Stimulated activated naive B cell treated with anti-CD40 and anti-IgM and Interleukin-4, amounts not matched to agents 10 μg/mL and 1 μg/mL and 100 μg/mL, for 72 hours (primary cell): ENCODE results near the gene FRS2.

ENCODE experiments used
- ATAC-seq, 2 donors: fragments of 150-1000 bp; cut with Tn5 transposase; replicated peaks; 2 replicates each; pipeline ENCODE4 v1.10.0; 2021; ENCODE audit warnings: moderate library complexity in 1 of 2
- DNase-seq: peaks from one replicate; pipeline ENCODE4 v3.0.0; 2021
- H3K27ac Mint-ChIP-seq: one replicate; pipeline ENCODE4 v1.8.0; 2022; ENCODE audit warnings: mild to moderate bottlenecking, mixed read lengths
- H3K27me3 Mint-ChIP-seq, 2 donors: one replicate each; pipeline ENCODE4 v1.8.0; 2022; ENCODE audit warnings: mixed read lengths in 2 of 2
- H3K36me3 Mint-ChIP-seq, 2 donors: one replicate each; pipeline ENCODE4 v1.8.0; 2022; ENCODE audit warnings: mixed read lengths in 2 of 2, mild to moderate bottlenecking in 1 of 2
- H3K4me1 Mint-ChIP-seq, 2 donors: one replicate each; pipeline ENCODE4 v1.8.0; 2022; ENCODE audit warnings: mixed read lengths in 2 of 2, mild to moderate bottlenecking in 1 of 2
- H3K4me3 Mint-ChIP-seq, 2 donors: one replicate each; pipeline ENCODE4 v1.8.0; 2022; ENCODE audit warnings: mild to moderate bottlenecking in 2 of 2, mixed read lengths in 2 of 2, moderate library complexity in 1 of 2
- H3K9me3 Mint-ChIP-seq, 2 donors: one replicate each; pipeline ENCODE4 v1.8.0; 2022; ENCODE audit warnings: mixed read lengths in 2 of 2, mild to moderate bottlenecking in 1 of 2

The FRS2 gene, protein sequence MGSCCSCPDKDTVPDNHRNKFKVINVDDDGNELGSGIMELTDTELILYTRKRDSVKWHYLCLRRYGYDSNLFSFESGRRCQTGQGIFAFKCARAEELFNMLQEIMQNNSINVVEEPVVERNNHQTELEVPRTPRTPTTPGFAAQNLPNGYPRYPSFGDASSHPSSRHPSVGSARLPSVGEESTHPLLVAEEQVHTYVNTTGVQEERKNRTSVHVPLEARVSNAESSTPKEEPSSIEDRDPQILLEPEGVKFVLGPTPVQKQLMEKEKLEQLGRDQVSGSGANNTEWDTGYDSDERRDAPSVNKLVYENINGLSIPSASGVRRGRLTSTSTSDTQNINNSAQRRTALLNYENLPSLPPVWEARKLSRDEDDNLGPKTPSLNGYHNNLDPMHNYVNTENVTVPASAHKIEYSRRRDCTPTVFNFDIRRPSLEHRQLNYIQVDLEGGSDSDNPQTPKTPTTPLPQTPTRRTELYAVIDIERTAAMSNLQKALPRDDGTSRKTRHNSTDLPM

DNA sequence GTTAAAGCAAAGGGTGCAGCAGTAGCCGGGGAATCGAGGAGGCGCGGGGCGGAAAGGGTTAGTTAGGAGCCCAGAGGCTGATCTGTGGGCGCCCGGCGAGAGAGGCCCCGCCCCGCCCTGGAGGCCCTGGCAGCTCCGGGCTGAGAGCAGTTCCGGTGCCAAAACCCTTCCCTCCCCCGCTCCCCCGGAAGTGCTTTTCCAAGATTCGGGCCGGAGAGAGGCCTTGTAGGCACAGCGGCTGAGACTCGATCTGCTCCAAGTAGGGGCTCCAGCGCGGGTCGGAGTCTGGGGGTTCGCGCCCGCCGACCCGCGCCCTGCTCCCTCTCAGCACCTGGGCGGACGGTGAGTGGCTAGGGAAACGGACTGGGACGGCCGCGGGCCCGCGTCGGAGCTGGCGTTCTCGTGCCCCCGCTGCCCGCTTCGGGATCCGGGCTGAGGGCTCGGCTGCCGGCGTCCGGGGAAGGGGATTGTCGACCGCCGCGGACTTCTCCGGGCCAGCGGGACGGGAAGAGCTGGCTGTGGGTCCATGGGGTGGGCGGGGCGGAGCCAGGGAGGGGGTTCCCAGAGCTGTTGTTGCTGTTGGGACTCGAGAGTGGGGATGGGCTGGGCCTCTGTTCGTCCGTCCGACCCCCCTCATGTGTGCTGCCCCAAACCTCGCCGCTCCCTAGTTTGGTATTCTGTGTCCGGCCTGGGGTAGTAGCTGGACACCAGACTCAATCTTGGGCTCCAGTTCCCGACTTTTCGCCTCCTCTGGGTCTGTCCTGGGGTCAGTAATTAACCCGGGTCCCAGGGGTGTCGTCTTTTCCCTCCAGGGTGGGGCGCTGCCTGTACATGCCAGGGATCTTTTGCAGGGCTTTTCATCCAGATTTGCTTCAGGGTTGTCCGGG is at the start of gene FRS2:
Gene FRS2, plus strand, starts transcription at position 200 of the 887 bp plus-strand sequence. CDS start 98,643 bp downstream, outside the sequence.
- H3K4me3 Mint-ChIP-seq = peak within 1 kb of the TSS; percentile 99 to 100
- H3K27me3 Mint-ChIP-seq = no peaks in the 10 kb centered on the region
- H3K36me3 Mint-ChIP-seq = peaks cover 4 to 9% of the 10 kb centered on the region in 2 donors
- ATAC-seq = peak; percentile 98
- H3K9me3 Mint-ChIP-seq = no peaks in the 10 kb centered on the region
- DNase-seq = peak; percentile 77
- H3K4me1 Mint-ChIP-seq = peaks cover 45 to 72% of the 10 kb centered on the region in 2 donors
- peak within 1 kb of the TSS; percentile 100 for H3K27ac Mint-ChIP-seq

DNA sequence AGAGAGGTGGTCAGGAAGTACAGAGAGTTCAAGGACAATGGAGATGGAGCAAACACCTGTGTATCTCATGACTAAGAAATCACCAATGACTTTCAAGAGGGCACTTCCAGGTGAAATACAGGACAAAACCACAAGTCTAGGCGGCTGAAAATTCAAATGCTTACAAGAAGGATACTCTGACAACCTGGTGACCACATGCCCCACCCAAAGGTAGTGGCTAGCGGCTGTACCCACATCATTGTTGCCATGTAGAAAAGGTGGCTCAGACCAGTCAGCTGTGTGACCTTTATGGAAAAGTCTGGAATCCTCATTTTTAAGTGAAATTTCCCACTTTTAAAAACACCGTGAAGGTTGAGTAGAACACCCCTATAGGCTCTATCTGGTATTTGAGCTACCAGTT is 48.6 kb upstream of the FRS2 start:
- H3K36me3 Mint-ChIP-seq = peaks cover 5 to 6% of the 10 kb centered on the region in 2 donors
- no peak for DNase-seq
- no peaks in the 10 kb centered on the region for H3K4me1 Mint-ChIP-seq
- no peak overlapping the region for H3K4me3 Mint-ChIP-seq
- ATAC-seq = no peak
- H3K9me3 Mint-ChIP-seq = no peaks in the 10 kb centered on the region
- H3K27me3 Mint-ChIP-seq = no peaks in the 10 kb centered on the region
- H3K27ac Mint-ChIP-seq = no peak overlapping the region

DNA sequence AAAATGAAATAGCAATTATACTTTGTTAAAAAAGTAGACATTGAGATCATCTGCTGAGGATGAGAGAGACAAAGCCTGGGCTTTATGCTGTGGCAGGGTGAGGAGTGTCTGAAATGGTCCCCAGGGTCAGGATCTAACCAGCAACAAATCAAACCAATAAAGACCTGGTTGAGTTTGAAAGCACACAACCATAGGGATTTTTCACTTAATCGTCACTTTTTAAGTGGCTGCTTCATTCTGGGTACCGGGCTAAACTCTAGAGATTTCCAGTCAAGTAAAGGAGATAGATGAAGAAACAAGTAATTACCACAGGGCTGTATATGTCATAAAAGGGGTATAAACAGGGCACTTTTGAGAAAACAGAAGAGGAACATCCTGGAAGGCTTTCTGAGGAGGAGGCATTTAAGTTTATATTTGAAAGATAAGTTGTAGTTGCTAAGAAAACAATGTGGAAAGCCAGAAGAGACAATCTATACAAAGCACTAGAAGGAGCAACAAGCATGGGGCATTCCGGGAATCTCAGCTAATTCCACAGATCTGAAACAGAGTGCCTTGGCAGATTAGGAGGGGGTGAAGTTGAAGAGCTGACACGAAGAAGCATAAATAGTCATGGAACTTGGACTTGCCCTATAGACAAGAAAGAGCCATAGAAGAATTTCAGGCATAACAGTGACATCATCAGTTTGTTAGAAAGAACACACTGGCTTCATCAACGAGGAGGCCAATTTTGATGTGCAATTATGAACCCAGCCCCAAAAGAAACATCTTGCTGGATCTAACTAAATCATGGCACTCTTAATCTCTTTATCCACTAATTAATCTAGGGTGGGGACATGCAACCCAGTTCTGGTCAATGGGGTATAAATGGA is 46.9 kb upstream of the FRS2 start:
- H3K27ac Mint-ChIP-seq = no peak overlapping the region
- H3K4me1 Mint-ChIP-seq = no peaks in the 10 kb centered on the region
- no peak overlapping the region for H3K4me3 Mint-ChIP-seq
- DNase-seq (no peak), ATAC-seq (no peak)
- peaks cover 5 to 6% of the 10 kb centered on the region in 2 donors for H3K36me3 Mint-ChIP-seq
- H3K27me3 Mint-ChIP-seq = no peaks in the 10 kb centered on the region
- no peaks in the 10 kb centered on the region for H3K9me3 Mint-ChIP-seq

DNA sequence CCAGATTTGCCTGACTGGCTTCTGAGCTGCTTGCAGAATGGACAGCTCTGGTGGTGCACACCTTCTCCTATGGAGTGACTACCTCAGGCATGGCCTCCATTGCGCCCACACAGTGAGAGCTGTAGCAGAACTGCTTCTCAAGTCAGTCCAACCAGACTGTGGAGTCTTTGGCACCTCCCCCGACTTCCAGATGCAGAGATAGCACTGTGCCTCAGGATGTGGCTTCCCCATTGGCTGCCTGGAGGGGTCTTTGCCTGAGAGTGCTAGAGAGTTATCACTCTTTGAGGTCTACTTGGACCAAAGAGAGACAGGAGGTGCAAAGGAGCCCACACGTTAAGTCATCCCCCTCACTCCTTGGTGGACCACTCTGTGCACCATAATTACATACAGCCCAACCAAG is 44.8 kb upstream of the FRS2 start:
- no peak for ATAC-seq
- Mint-ChIP-seq H3K4me3 (no peak overlapping the region), H3K9me3 (no peaks in the 10 kb centered on the region), H3K36me3 (peaks cover 4 to 5% of the 10 kb centered on the region in 2 donors), H3K4me1 (no peaks in the 10 kb centered on the region), H3K27me3 (no peaks in the 10 kb centered on the region), H3K27ac (no peak overlapping the region)
- DNase-seq = no peak

DNA sequence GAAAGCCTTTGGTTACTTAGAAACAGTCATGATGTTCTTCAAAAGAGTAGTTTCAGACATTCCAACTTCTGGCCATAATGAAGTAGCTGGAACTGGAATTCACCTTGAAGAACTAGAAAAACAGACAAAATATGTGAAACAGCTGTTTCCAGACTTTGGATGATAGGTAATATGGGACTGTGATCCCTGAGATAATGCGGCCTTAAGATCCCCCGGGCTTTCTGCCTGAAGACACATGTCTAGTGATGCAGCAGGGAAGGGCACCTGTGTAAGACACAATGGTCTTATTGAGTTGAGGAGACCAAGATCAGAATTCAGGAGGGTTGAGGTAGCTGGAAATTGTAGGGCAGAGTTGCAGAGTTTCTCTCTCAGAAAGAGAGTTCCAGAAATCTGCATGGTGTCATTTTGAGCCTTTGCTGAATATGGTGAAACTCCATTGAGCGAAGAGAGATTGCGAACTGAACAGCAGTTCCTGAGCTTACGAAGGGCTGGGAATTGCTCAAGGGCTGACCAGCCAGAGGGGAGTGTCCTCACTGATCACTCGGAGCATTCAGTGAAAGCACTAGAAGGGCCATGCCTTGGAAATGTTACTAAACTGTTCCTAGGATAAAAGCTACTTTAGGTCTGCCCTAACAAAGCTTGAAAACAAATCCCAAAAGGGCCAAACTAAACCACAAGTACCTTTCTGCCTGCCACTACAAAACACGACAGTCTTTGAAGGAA is 41.7 kb upstream of the FRS2 start:
- no peaks in the 10 kb centered on the region for H3K27me3 Mint-ChIP-seq
- H3K36me3 Mint-ChIP-seq = peaks cover 0 to 1% of the 10 kb centered on the region in 2 donors
- ATAC-seq (no peak), DNase-seq (no peak)
- no peak overlapping the region for H3K4me3 Mint-ChIP-seq
- no peak overlapping the region for H3K27ac Mint-ChIP-seq
- no peaks in the 10 kb centered on the region for H3K4me1 Mint-ChIP-seq
- H3K9me3 Mint-ChIP-seq = no peaks in the 10 kb centered on the region

DNA sequence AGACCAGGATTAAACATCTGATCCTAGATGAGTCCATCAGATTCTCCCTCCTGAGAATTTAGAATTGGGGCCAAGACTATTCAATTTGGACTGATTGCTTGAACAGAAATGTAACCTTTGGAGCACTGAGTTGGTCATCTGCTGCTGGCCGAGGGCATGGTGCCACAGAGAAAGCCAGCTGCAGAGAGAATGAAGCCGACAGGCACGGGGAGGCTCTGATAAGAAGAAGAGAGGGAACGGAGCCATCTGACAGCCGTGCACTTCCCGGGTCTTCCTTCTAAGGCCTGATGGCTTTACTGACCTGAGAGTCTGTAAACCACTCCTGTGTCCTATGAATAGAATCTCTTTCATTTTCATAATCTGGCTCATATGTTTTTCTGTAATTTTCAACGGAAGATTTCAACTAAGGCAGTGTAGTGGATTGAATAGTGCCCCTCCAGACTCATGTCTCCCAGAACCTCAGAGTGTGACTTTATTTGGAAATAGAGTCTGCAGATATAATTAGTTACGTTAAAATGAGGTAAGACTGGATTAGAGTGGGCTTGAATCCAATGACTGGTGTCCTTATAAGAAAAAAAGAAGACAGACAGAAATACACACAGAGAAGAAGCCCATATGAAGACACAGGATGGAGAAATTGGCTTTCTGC is 39.1 kb upstream of the FRS2 start:
- H3K9me3 Mint-ChIP-seq = no peaks in the 10 kb centered on the region

DNA sequence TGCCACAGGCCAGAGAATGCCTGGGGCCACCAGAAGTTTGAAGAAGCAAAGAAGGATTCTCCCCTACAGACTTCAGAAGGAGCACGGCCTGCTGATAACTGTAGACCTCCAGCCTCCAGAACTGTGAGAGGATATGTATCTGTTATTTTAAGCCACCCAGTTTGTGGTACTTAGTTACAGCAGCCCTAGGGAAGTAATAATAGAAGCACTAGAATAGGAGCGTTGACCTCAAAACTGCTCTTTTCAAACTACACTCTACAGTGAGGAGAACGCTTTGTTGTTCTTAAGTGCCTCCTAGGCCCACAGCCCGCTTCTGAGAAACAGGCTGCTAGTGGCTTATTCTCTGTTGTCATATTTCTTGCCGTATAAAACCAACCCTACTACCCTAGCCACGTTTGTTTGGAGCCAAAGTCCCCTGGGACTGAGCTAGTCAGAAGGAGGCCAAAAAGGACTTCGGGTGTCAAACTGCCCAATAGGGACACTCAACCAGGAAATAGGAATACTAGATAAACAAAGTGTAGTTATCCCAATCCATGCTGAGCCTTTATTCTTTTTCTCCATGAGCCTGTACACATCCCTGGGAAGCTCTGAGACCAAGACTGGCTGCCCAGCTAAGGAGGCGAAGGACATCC is 38.5 kb upstream of the FRS2 start:
- no peak overlapping the region for H3K27ac Mint-ChIP-seq
- no peaks in the 10 kb centered on the region for H3K9me3 Mint-ChIP-seq
- DNase-seq (no peak), ATAC-seq (no peak)
- H3K4me1 Mint-ChIP-seq = no peaks in the 10 kb centered on the region
- no peaks in the 10 kb centered on the region for H3K36me3 Mint-ChIP-seq
- H3K4me3 Mint-ChIP-seq = no peak overlapping the region
- no peaks in the 10 kb centered on the region for H3K27me3 Mint-ChIP-seq

More for the DNA sequence above, 39.1 kb upstream of the FRS2 start:
- Mint-ChIP-seq H3K36me3 (no peaks in the 10 kb centered on the region), H3K4me1 (no peaks in the 10 kb centered on the region), H3K27me3 (no peaks in the 10 kb centered on the region), H3K27ac (peak overlapping the region; percentile 52), H3K4me3 (no peak overlapping the region)
- no peak for DNase-seq
- no peak for ATAC-seq

DNA sequence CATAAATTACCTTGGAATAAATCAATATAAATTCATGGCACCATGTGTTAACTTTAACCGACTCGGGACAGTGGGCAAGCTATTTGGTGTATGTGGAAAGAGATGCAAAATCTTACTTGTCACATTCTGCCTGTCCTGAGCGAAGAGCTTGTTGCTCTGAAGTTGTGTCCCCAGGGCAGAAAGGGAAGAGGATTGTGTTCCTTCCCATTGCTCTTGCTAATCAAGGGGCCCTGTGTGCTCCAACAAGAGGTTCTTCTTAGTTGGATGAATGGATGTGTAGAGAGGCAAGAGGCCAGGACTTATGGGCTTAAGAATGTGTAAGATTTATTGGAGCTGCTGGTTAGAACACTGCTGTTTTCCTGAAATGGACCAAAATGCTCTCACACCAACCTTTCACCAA is 36.5 kb upstream of the FRS2 start:
- H3K4me3 Mint-ChIP-seq = no peak overlapping the region
- H3K4me1 Mint-ChIP-seq = no peaks in the 10 kb centered on the region
- H3K27ac Mint-ChIP-seq = no peak overlapping the region
- no peak for DNase-seq
- H3K9me3 Mint-ChIP-seq = no peaks in the 10 kb centered on the region
- ATAC-seq = no peak
- no peaks in the 10 kb centered on the region for H3K27me3 Mint-ChIP-seq
- no peaks in the 10 kb centered on the region for H3K36me3 Mint-ChIP-seq

DNA sequence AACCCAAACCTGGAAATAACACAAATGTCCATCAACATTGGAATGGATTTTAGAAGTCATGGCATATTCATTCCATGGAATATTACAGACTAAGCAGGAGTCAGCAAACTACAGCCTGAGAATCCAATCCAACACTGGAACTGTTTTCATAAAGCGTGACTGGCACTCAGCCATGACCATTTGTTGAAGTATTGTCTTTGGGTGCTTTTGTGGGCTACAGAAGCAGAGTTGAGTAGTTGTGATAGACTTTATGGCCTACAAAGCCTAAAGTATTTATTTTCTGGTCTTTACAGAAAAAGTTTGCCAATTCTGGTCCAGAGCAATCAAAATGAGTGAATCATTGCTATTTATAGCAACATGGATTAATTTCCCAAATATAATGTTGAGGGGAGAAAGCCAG is 34.5 kb upstream of the FRS2 start:
- H3K27me3 Mint-ChIP-seq = no peaks in the 10 kb centered on the region
- no peaks in the 10 kb centered on the region for H3K9me3 Mint-ChIP-seq
- H3K27ac Mint-ChIP-seq = no peak overlapping the region
- H3K4me3 Mint-ChIP-seq = no peak overlapping the region
- no peak for ATAC-seq
- DNase-seq = no peak
- H3K36me3 Mint-ChIP-seq = no peaks in the 10 kb centered on the region
- H3K4me1 Mint-ChIP-seq = no peaks in the 10 kb centered on the region

DNA sequence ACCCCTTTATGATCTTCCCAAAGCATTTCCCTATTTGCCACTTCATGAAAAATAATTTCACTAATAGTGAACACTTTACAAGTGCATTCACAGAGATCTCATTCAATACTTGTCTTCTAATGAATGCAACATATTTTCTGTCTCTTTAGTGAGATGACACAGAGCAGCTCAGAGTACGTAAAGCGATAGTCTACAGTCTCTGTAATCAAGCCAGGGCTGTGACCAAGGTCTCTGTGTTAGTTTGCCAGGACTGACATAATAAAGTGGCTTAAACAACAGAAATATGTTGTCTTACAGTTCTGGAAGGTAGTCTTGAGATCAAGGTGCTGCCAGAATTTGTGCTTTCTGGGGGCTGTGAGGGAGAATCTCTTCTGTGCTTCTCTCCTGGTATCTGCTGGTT is 33.1 kb upstream of the FRS2 start:
- no peak for ATAC-seq
- no peaks in the 10 kb centered on the region for H3K4me1 Mint-ChIP-seq
- no peak overlapping the region for H3K27ac Mint-ChIP-seq

DNA sequence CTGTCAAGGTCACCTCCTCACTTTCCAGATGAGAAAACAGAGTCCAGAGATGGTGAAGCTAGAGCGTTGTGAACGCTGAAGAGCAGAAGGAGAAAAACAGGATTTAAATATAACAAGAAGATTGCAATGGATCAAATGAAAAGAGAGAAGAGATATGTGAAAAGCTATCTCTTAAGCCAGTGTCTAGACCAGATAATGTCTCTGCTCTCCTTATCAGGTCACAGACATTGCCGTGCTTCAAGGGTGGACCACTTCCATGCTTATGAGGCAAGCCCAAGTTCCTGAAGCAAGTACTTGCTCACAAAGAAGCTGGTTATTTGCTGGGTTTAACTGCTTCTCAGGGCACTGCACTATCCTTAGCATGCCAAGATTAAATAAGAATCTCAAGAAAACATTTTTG is 31.6 kb upstream of the FRS2 start:
- no peaks in the 10 kb centered on the region for H3K36me3 Mint-ChIP-seq
- H3K9me3 Mint-ChIP-seq = no peaks in the 10 kb centered on the region
- H3K4me3 Mint-ChIP-seq = no peak overlapping the region
- H3K27me3 Mint-ChIP-seq = no peaks in the 10 kb centered on the region
- H3K27ac Mint-ChIP-seq = no peak overlapping the region
- DNase-seq (no peak), ATAC-seq (no peak)
- H3K4me1 Mint-ChIP-seq = no peaks in the 10 kb centered on the region

More for the DNA sequence above, 33.1 kb upstream of the FRS2 start:
- no peaks in the 10 kb centered on the region for H3K27me3 Mint-ChIP-seq
- H3K36me3 Mint-ChIP-seq = no peaks in the 10 kb centered on the region
- no peak for DNase-seq
- no peak overlapping the region for H3K4me3 Mint-ChIP-seq
- H3K9me3 Mint-ChIP-seq = no peaks in the 10 kb centered on the region

DNA sequence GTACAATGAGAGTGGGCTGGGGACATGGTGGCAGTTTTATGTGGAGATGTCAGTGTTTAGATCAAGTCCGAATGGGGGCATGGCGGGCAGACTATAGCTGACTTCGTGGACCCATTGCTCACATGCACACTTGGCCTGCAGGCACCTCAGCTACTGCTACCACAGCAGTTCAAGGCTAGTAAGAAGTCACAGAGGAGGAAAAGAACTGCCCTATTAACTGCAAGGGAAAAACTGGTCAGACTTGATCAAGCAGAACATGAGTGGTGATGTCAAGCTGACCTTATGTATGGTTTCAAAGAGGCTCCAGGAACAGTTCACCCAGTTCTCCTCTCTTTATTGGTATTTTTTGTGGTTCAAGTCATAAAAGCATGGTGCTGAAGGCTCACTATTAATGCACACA is 30.2 kb upstream of the FRS2 start:
- Mint-ChIP-seq H3K27me3 (no peaks in the 10 kb centered on the region), H3K4me3 (no peak overlapping the region), H3K27ac (no peak overlapping the region), H3K4me1 (no peaks in the 10 kb centered on the region), H3K36me3 (no peaks in the 10 kb centered on the region), H3K9me3 (no peaks in the 10 kb centered on the region)
- no peak for DNase-seq
- no peak for ATAC-seq

DNA sequence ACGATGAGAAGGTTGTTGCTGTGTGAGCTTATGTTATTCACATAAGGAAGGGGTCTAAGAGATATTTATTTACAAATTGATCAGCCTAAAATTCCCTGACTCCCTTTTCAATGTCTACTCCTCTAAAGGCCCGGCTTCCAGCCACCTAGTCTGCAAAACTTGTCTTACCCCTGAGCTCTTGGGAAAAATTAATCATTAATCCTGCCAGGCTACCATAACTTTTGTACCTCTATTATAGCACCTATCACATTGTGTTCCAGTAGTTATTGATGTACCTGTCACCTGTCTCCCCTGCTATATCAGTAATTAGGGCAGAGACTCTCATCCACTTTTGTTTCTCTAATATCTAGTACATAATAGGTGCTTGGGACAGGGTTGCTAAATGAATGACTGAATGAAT is 29.3 kb upstream of the FRS2 start:
- Mint-ChIP-seq H3K36me3 (no peaks in the 10 kb centered on the region), H3K4me3 (no peak overlapping the region), H3K4me1 (no peaks in the 10 kb centered on the region), H3K27ac (no peak overlapping the region), H3K9me3 (no peaks in the 10 kb centered on the region), H3K27me3 (no peaks in the 10 kb centered on the region)
- ATAC-seq (no peak), DNase-seq (no peak)
